Measurements from ENCODE around the gene RAB11A.
"Not testable (repeated sequence)": the region's sequence is repeated elsewhere in the genome, so short reads cannot be mapped to it uniquely, and the experiment has no call there.

Gene RAB11A

DNA sequence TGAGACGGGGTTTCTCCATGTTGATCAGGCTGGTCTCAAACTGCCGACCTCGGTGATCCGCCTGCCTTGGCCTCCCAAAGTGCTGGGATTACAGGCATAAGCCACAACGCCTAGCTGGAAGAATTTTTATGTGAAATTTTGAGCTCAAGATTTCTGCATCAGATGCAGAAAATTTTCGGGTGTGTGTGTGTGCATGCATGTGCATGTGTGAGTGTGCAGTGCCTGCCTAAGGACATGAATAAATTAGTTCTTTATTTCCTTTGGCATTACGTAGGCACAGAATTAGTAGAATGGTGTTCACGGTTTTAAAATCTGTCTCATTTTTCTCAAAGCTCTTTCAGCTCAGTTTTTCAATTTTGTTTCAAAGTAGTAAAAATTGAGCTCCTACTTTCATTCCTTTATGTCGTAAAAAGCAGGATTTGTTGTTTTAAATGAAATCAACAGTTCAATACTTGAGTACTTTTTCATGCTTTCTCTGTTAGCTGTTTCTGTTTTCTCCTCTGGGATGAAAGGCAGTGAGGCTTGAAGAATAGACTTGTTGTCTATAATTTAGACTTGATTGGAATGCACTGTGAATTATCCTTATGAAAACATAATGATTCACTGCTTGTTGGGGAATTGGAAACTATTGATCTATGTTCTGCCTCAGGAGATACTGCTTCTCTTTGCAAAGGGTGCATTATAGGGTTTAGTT is 23.3 kb upstream of the RAB11A start:
- no peak for DNase-seq (ENCODE audit: low spot score)

DNA sequence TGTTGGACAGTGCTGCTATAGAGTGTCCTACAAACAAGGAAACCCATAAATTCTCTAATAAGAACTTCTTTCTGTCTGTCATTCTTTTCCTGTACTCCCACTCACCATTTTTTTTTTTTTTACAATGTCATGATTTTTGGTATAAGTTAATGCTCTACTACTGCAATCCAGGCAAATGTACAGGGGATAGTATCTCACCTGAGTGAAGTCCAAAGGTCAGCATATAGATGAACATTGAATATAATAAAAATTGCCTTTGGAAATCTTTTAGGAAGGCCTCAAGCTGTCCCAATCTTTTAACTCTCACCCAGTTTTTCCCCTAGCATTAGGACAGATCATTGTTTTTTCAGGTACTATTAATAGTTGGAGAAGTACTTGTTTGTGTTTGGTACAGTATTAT is 21.3 kb upstream of the RAB11A start:
- no peak for DNase-seq (ENCODE audit: low spot score)

DNA sequence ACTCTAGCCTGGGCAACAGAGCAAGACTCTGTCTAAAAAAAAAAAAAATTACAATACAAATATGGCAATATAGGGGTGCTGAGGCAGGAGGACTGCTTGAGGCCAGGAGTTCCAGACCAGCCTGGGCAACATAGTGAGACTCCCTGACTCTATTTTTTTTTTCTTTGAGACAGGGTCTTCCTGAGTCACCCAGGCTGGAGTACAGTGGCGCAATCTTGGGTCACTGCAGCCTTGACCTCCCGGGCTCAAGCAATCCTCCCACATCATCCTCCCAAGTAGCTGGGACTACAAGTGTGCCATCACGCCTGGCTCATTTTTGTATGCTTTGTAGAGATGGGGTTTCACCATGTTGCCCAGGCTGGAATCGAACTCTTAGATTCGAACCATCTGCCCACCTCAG is 17.3 kb upstream of the RAB11A start:
- no peak for DNase-seq (ENCODE audit: low spot score)

DNA sequence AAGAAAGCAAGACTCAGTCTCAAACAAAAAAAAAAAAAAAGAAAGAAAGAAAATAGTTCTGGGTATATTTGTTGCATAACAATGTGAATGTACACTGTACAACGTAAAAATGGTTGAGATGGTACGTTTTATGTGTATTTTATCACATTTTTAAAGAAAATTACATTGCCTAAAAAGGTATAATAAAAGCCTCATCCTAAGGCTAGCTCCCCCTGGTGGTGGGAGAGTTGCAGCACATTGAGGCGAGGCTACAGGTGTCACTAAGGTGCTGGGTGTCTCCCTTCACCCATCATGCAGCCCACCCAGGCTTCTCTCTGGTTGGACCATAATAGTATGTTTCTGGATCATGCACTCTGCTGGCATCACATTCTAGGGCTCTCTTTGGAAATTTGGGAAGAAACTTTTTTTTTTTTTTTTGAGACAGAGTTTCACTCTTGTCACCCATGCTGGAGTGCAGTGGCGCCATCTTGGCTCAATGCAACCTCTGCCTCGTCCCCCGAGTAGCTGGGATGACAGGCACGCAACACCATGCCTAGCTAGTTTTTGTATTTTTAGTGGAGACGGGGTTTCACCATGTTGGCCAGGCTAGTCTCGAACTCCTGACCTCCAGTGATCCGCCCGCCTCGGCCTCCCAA is 12.4 kb upstream of the RAB11A start:
- DNase-seq (ENCODE audit: low spot score) = peak; percentile 56

DNA sequence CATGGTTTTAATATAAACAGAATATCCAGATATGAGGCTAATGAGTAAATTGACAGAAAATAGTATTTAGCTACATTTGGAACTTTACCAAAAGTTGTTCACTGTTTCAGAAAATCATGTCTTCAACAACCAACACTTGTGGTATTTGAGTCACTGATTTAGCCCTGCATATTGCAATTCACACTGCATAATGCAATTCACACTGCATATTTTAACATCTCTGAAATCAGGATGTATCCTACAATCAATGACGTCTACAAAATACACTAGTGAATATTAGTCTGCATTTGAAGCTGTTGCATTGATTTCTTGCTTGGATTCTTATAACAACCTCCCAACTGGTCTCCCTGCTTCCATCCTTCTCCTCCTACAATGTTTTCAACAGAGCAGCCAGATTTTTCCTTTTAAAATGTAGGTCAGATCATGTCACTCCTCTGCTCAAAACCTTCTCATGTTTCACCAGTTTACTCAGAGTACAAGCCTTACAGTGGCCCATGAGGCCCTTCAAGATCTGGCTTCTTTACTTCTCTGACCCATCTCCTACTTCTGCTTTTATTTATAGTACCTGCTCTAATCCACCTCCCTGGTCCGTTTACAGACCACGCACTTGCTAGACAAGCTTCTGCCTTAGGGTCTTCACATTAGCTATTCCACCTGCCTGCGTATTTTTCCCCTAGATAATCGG is 11.4 kb upstream of the RAB11A start:
- no peak for DNase-seq (ENCODE audit: low spot score)

DNA sequence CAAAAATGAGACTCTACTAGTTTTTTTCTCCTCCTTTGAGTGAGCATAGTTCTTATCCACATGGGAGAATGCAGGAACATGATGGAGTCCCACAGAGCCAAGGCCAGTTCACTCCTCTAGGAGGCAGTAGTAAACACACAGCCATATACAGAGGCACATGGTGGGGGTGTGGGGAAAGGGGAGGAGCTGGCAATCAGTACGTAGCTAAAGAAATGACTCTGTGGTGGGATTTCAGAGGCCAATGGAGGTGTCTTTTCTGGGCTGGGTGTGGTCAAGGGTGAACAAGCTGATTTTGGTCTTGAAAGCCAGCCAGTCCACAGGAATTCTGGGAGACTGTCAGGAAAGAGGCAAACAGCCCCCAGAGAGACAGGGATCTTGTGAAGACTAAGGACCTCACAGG is 6.6 kb upstream of the RAB11A start:
- DNase-seq (ENCODE audit: low spot score) = no peak

DNA sequence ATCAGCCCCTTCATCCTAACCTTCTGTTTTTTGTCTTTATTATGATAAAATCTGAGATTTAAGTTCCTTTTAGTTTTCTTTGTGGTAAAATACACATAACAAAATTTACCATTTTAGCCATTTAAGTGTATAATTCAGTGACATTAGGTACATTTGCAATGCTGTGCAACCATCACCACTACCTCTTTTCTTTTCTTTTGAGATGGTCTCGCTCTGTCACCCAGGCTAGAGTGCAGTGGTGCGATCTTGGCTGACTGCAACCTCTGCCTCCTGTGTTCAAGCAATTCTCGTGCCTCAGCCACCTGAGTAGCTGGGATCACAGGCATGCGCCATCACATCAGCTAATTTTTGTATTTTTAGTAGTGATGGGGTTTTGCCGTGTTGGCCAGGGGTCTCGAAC is 6.2 kb upstream of the RAB11A start:
- no peak for DNase-seq (ENCODE audit: low spot score)

DNA sequence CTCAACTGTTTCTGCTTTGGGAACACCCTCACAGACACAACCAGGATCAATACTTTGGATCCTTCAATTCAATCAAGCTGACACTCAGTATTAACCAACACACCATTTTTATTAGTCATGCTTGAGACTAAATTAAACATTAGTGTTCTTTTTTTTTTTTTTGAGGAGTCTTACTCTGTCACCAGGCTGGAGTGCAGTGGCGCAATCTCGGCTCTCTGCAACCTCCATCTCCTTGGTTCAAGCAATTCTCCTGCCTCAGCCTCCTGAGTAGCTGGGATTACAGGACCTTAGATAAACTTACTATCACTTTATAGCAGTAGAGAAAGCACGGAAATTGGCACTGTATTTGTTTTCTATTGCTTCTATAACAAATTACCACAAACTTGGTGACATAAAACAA is 2.0 kb upstream of the RAB11A start:
- DNase-seq (ENCODE audit: low spot score) = no peak

DNA sequence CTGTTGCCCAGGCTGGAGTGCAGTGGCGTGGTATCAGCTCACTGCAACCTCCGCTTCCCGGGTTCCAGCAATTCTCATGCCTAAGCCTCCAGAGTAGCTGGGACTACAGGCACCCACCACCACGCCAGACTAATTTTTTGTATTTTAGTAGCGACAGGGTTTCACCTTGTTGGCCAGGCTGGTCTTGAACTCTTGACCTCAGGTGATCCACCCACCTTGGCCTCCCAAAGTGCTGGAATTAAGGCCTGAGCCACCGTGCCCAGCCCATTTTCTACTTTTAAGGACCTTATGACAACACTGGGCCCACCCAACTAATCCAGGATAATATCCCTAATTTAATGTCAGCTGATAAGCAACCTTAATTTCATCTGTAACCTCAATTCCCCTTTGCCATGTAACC is 1.4 kb upstream of the RAB11A start:
- DNase-seq (ENCODE audit: low spot score) = not testable (repeated sequence)

DNA sequence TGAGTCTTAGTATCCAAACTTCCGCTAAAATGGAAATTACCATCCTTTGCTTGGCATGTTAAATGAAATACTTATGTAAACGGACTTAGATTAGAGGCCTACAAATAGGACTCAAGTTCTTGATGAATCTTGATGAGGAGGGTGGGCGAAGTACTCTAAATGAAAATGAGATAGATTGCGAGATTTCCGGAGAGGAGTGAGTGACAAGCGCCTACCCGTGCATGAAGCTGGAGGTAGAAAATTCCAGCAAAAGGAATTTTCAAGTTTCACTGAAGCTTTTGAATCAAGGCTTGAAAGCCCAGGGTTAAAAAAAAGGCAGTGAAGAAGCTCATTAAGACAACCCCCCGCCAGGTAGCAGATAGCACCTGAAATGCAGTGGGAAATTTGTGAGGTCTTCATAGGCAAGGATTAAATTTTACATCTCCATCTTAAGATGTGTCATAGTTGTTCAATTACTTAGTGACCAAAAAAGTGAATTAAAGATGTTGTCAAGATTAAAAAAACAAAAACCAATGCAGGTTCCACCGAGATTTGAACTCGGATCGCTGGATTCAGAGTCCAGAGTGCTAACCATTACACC is 655 bp upstream of the RAB11A start:
- DNase-seq (ENCODE audit: low spot score) = no peak

DNA sequence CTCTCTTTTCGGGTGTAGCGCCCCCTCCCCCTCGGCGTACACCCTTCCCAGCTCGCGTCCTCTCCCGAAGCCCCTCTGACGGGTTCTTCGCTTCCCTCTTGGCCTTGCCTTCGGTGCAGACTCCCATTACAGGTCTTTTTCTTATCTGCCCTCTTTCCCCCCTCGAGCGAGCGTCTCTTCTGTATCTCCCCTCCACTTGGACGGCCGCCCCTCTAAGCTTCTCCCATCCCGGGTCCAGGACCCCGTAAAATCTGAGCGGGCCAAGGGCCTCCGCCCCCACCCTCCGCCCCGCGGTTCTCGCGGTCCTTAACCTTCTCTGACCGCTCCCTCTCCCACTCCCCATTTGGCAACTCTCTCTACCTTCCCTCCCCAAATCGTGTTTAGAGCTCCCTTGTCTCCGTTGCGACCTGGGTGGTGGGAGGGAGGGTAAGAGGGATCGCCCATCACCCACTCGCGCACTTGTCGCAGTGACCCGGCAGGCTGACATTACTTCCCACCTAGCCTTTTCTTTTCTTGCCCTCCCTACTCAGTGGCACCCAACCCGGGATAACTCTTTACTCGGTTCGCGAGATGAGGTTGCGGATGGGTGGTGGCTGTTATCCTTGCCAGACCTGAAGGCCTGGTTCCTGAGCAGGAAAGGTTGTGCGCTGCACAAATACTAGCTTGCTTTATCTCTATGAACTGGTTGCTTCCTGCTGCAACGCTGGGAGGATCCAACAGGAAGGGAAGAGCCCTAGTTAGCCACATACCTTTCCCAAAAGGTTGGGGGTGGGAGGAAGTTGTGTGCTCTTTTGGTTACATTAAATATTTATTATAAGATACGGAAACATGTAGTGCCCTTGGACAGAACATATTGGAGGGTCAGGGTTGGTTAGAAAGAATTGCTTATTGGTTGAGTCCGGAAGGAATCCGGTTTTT is 922 bp downstream of the RAB11A start:
- peak; percentile 44 for DNase-seq (ENCODE audit: low spot score)

DNA sequence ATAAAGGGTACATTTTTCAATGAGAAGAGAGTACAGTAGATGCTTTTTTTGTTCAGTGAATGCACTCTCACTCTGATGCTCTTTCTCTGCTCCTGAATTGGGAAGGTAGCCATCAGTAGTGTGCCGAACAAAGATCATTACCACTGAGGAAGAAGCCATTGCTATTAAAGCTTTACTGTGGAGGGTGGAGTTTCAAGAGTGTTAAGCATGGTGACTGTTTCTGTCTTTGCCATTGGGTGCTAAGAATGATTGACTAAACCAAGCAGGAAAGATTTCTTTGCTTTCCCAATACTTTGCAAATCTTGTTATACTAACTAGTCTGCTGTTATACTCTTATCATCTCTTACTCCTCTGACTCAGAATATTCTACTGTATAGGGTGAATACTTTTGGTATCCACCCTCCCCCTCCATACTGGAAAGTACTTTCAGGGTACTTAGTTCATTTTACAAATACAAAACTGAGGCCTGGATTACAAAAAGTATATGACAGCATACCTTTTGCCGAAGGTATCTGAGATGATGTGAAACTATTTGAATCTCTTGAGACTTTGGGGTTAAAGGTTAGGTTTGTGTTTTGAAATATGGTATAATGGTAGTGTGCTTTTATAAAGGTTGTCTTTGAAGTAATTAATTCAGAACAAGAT is 1.7 kb downstream of the RAB11A start:
- peak; percentile 32 for DNase-seq (ENCODE audit: low spot score)

DNA sequence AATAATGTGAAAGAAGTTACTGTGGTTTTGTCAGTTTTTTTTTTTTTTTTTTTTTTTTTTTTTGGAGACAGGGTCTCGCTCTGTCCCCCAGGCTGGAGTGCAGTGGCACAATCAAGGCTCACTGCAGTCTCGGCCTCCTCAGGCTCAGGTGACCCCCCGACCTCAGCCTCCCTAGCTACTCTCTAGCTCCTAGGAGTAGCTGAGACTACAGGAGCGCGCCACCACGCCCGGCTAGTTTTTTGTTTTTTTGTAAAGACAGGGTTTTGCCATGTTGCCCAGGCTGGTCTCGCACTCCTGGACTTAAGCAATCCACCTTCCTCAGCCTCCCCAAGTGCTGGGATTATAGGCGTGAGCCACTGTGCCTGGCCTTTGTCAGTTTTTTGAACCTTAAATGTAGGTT is 2.6 kb downstream of the RAB11A start:
- DNase-seq (ENCODE audit: low spot score) = not testable (repeated sequence)

DNA sequence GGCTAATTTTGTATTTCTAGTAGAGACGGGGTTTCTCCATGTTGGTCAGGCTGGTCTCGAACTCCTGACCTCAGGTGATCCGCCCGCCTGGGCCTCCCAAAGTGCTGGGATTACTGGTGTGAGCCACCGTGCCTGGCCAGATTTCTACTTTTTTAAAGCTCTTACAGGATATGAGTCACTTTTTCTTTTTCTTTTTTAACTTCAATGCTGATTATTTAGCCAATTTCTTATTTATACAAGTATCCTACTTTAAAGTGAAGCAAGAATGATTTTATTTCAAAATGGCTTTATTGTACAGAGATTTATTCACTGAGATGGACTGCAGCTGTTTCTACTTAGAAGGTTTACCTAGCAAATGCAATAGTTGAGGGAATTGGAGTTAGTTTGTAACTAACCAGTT is 3.3 kb downstream of the RAB11A start:
- DNase-seq (ENCODE audit: low spot score) = not testable (repeated sequence)

DNA sequence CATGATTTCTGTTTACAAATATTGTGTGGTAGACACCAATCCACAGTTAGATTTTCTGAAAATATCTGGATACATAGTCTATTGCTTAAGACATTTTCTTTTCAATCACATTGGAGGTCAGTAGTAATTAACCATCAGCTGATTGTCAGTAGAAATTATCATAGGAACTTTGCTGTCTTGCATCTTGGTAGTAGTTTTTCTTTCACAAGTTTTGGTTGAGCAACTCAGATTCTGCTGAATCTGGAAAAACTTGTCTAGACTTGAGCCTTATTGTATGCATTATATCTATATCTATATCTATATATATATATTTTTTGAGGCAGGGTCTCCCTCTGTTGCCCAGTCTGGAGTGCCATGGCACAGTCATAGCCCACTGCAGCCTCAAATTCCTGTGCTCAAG is 4.0 kb downstream of the RAB11A start:
- DNase-seq (ENCODE audit: low spot score) = no peak

DNA sequence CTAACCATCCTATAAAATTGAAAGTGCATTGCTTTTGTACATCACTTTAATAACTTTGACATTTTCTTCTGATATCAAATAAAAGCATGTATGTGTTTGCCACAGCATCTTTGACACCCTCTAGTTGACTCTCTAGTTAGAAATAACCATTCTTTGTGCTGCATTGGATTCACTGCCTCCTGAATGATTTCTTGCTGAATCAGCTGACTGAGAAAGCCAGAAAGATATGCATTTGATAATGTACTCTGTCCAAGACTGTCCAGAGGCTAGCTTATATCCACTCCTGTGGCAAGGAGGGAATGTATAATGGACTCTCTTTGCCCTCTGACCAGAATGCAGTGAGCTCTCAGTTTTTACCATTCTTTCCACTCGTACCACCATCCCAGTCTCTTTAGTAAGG is 6.2 kb downstream of the RAB11A start:
- no peak for DNase-seq (ENCODE audit: low spot score)

DNA sequence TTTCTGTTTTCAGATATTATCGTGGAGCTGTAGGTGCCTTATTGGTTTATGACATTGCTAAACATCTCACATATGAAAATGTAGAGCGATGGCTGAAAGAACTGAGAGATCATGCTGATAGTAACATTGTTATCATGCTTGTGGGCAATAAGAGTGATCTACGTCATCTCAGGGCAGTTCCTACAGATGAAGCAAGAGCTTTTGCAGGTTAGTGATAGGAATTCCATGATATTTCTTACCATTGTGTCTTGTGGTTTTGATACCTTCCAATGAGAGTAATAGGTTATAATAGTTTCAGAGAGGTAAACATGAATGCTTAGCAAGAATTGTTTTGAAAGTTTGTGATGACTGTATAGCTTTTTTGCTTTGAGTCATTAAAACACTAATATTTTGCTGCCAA is 8.5 kb downstream of the RAB11A start:
- no peak for DNase-seq (ENCODE audit: low spot score)

DNA sequence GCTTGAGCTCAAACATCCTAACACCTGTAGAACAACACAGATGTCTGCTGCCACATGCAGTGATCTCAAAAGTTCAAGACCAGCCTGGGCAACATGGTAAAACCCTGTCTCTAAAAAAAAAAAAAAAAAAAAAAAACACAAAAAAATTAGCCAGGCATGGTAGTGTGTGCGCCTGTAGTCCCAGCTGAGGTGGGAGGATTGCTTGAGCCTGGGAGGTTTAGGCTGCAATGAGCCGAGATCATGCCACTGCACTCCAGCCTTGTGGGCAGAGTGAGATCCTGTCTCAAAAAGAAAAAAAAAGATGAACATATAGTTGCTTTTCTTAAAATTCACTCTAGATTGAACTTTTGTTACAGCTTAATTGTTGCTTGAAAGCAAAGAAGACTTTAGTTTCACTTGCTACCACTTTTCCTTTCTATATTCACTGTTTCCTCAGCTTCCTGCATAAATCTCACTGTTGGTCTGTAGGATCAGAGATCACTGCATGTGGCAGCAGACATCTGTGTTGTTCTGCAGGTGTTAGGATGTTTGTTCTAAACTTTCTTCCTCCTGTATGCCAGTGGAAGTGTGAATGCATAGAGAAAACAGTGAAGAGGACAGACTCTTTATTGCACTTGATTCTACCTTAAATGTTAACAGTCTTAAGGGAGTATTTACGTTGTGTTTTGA is 12.6 kb downstream of the RAB11A start:
- DNase-seq (ENCODE audit: low spot score) = no peak

DNA sequence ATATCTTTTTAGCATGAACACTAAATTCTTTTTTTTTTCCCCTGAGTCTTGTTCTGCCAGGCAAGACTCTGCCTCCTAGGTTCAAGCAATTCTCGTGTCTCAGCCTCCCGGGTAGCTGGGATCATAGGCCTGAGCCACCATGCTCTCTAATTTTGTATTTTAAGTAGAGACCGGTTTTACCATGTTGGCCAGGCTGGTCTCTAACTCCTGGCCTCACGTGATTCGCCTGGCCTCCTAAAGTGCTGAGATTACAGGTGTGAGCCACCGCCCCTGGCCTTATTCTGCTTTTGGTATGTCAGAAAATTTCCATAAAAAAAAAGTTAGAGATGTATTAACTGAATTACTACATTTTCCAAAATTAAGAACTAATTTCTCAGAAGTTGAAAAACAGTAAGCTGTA is 14.3 kb downstream of the RAB11A start:
- no peak for DNase-seq (ENCODE audit: low spot score)

DNA sequence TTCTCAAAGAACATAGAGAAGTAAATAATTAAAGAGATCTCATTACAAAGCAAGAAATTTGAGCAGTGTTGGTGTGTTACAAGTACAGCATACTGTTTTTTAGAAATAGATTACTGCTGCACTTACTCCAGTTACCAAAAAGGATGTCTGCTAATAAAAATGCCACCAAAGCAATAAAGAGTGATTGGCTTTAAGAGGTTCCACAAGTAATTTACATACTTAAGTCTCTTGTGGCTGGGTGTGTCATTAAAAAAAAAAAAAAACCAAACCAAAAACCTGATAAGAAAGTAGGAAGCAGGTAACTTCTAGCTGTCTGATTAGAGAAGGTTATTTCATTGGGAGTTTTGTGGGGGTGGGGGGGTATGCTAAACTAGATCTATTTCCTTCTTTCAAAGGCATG is 15.2 kb downstream of the RAB11A start:
- no peak for DNase-seq (ENCODE audit: low spot score)

DNA sequence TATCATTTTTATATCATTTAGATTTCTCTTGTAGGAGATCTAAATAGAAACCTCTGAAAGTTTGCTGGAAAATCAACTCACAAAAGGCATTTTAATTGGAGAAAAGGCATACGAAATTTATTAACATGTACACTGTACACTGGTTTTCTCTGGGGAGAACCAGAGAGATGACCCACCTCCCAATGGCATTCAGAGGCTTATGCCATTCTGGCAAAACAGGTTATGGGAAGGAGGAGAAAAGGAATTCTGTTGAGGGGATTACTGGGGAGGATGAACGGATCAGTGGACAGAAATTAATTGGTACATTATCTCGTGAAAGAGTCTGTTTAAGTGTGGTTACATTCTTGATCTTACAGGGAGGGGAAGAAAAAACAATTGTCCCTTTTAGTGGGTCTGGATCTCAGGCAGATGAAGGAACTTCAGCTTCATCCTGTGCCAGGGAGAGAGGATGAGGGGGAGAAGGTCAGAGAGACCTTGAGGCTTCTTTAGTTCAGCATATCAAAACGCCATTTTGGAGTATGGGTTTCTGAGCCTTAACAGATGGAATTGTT is 16.5 kb downstream of the RAB11A start:
- no peak for DNase-seq (ENCODE audit: low spot score)
